ENCODE measurements around the gene MRTFA. TPM values are rescaled to one million over a fixed set of nuclear protein-coding genes. Genes with fewer than 3 reads are reported as not detected.

The MRTFA gene
- total and polyA plus RNA-seq, 8 donors = 11.1 to 706 (median 61.2) TPM

- peaks cover 0 to 4% (median under 1%) of the 10 kb centered on the region in 4 donors for H3K4me1 ChIP-seq
- H3K27me3 ChIP-seq = no peaks in the 10 kb centered on the region
- TF ChIP-seq POLR2AphosphoS5 (IDR thresholded peaks at IDR 0.05) (no peak), EP300 (IDR thresholded peaks at IDR 0.05) (no peak), POLR2A (IDR thresholded peaks at IDR 0.05) (no peak)
- TF ChIP-seq, protein P1, sequence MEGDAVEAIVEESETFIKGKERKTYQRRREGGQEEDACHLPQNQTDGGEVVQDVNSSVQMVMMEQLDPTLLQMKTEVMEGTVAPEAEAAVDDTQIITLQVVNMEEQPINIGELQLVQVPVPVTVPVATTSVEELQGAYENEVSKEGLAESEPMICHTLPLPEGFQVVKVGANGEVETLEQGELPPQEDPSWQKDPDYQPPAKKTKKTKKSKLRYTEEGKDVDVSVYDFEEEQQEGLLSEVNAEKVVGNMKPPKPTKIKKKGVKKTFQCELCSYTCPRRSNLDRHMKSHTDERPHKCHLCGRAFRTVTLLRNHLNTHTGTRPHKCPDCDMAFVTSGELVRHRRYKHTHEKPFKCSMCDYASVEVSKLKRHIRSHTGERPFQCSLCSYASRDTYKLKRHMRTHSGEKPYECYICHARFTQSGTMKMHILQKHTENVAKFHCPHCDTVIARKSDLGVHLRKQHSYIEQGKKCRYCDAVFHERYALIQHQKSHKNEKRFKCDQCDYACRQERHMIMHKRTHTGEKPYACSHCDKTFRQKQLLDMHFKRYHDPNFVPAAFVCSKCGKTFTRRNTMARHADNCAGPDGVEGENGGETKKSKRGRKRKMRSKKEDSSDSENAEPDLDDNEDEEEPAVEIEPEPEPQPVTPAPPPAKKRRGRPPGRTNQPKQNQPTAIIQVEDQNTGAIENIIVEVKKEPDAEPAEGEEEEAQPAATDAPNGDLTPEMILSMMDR (IDR thresholded peaks at IDR 0.05) = no peak
- H3K36me3 ChIP-seq = no peaks in the 10 kb centered on the region
- 92 to 97% (median 96%) methylated on average over 13 of the region's 13 CpGs for WGBS, 5 donors
- no peak overlapping the region for H3K27ac ChIP-seq
- H3K9me3 ChIP-seq = no peaks in the 10 kb centered on the region
- H3K4me3 ChIP-seq = no peak overlapping the region
- DNase-seq = no peak
- intact Hi-C loops (cut with DNase I; ENCODE audit: low total_unique reads) = no loop called here
These were observed 34.9 kb upstream of the MRTFA start for GRCh38 chr22:40671369-40671768.

GRCh38 chr22:40670058-40670457 lies 33.5 kb upstream of the MRTFA start:
- Histone ChIP-seq H3K9me3 (no peaks in the 10 kb centered on the region), H3K27ac (no peak overlapping the region), H3K4me1 (peaks cover 0 to 15% (median 9%) of the 10 kb centered on the region in 4 donors), H3K4me3 (no peak overlapping the region), H3K36me3 (no peaks in the 10 kb centered on the region), H3K27me3 (no peaks in the 10 kb centered on the region)
- intact Hi-C loops (cut with DNase I; ENCODE audit: low total_unique reads) = no loop called here
- TF ChIP-seq POLR2AphosphoS5 (IDR thresholded peaks at IDR 0.05) (no peak), EP300 (IDR thresholded peaks at IDR 0.05) (no peak), POLR2A (IDR thresholded peaks at IDR 0.05) (no peak)
- TF ChIP-seq, protein P1 (IDR thresholded peaks at IDR 0.05) = no peak
- no peak for DNase-seq
- WGBS, 5 donors = 50 to 77% (median 68%) methylated on average over 2 of the region's 2 CpGs

DNA sequence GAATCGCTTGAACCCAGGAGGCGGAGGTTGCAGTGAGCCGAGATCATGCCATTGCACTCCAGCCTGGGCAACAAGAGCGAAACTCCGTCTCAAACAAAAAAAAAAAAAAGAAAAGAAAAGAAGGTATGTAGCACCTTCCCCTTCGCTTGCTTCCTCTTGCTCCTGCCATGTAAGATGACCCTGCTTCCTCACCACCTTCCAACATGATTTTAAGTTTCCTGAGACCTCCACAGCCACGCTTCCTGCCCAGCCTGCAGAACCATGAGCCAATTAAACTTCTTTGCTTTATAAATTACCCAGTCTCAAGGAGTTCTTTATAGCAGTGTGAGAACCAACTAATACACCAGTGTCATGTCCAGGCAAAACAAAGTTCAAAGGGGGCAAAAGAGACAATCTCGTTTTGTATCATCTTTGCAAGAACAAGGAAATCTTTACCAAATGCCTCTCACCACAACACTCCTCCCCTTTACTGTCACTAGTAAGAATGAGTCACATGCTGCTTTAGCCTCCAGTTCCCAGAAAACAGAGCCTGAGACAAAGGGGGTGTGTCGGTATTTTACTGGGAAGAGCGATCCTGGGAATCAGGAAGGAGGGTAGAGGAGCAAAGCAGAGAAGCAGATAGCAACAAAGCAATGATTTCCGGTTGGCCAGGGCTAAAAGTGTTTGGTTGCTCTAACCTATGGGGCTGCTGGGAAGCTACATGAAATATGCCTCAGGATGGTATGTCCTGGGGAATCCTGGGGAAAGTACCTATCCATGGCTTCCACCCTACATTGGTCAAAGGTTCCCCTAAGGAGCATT lies 32.3 kb upstream of the MRTFA start:
- intact Hi-C loops (cut with DNase I; ENCODE audit: low total_unique reads) = no loop called here
- DNase-seq = no peak
- TF ChIP-seq, protein P1 (IDR thresholded peaks at IDR 0.05) = no peak
- TF ChIP-seq POLR2AphosphoS5 (IDR thresholded peaks at IDR 0.05) = peak in 1 of 3 donors; percentile 44
- Histone ChIP-seq H3K4me3 (no peak overlapping the region), H3K4me1 (peaks cover 0 to 20% (median 12%) of the 10 kb centered on the region in 4 donors), H3K27ac (peak overlapping the region in 1 of 5 donors; percentile 23), H3K9me3 (no peaks in the 10 kb centered on the region), H3K27me3 (no peaks in the 10 kb centered on the region), H3K36me3 (no peaks in the 10 kb centered on the region)
- 68 to 83% (median 75%) methylated on average over 9 to 11 of the region's 11 CpGs for WGBS, 5 donors

- peaks cover 0 to 20% (median 12%) of the 10 kb centered on the region in 4 donors for H3K4me1 ChIP-seq
- intact Hi-C loops (cut with DNase I; ENCODE audit: low total_unique reads) = no loop called here
- H3K27ac ChIP-seq = peak overlapping the region in 3 of 5 donors; percentile 30 to 67 (median 65)
- peak in 1 of 2 donors; percentile 75 for DNase-seq
- H3K4me3 ChIP-seq = no peak overlapping the region
- no peak for TF ChIP-seq EP300 (IDR thresholded peaks at IDR 0.05)
- TF ChIP-seq, protein P1 (IDR thresholded peaks at IDR 0.05) = no peak
- no peak for TF ChIP-seq POLR2AphosphoS5 (IDR thresholded peaks at IDR 0.05)
- TF ChIP-seq POLR2A (IDR thresholded peaks at IDR 0.05) = no peak
- no peaks in the 10 kb centered on the region for H3K36me3 ChIP-seq
- H3K27me3 ChIP-seq = no peaks in the 10 kb centered on the region
- 63 to 73% (median 68%) methylated on average over 7 of the region's 7 CpGs for WGBS, 5 donors
- no peaks in the 10 kb centered on the region for H3K9me3 ChIP-seq
These were observed 29.8 kb upstream of the MRTFA start for GRCh38 chr22:40666151-40666848.
